Measurements from ENCODE around the gene ZBTB8A. TPM values are rescaled to one million over a fixed set of nuclear protein-coding genes. Genes with fewer than 3 reads are reported as not detected.

The ZBTB8A gene
- total RNA-seq (2022; extraction: Qiagen RNA extraction; ENCODE audit: low read depth): 3.0 to 4.1 TPM (median 3.4 TPM) in 5 replicates

GRCh38 chr1:32538887-32539583 is at the start of gene ZBTB8A:
ZBTB8A (plus strand) TSS chr1:32539427; CDS start chr1:32592932, 53,505 bp downstream.

DNA sequence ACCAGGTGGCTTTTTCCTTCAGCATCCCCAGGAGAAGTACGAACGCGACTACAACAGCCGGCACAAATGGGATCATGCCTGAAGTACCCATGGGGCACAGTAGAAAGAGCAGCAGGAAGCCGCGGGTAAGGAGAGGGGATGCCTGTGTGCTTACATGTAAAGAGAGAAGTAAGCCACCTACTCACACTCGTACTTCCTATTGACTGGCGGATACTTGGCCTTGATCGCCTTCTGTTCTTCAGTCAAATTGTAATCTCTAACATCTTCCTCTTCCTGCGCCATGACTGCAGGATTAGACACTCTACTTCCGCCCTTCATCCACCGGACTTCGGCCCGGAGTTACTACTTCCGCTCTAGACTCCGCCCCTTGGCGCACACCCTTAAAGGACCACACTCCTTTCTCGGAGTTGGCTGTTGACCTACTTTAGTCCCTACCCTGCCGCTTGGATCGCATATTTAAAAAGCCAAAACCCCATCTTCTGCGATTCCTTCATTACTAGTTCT is 111.1 kb downstream of the ZBTB8A start, which contains the start of gene ZBTB8OS:
Gene ZBTB8OS, minus strand, starts transcription at position 303 of the 504 bp plus-strand sequence. Its CDS starts 21 bp downstream, at position 282.

DNA sequence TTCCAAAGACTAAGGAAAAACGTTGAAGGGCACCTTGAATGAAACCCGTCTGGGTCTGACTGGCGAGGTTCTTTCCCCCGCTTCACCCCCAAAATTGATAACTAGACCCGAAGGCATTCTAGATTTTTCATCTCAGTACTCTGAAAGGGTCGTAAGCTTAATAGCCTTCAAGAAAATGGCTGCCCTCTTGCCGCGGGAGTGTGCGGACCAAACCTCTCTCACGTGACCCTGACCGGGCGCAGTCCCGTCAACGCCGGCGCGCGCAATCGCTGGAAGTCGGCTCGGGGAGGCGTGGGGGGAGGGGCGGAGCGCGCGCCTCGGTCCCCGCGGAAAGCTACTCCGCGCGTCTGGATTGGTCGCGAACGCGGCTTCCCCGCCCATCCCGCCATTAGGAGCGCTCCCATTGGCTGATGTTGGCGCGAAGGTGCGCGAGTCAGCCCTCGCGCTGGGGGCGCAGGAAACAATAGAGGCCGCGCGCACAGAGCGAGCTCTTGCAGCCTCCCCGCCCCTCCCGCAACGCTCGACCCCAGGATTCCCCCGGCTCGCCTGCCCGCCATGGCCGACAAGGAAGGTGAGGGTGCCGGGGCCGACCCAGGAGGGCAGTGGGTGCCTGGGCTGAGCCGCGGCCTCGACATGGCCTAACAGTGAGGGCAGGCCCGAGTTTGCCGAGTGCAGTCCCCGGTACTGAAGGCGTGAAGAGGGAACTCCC is 111.7 kb downstream of the ZBTB8A start, which contains the start of gene RBBP4:
Gene RBBP4, plus strand, starts transcription at position 457 of the 709 bp plus-strand sequence. Its CDS starts 99 bp downstream, at position 556.

Other genes with a start within 250 kb of the ZBTB8A start
- gene HDAC1, start 247.3 kb upstream of the ZBTB8A start, total RNA-seq (2022; extraction: Qiagen RNA extraction; ENCODE audit: low read depth): 50.9 to 56.2 TPM (median 54.5 TPM) in 5 replicates
- 57.0 to 70.3 TPM (median 65.5 TPM) in 5 replicates for gene MARCKSL1, start 203.2 kb upstream of the ZBTB8A start, total RNA-seq (2022; extraction: Qiagen RNA extraction; ENCODE audit: low read depth)
- 2.7 to 4.6 TPM (median 3.3 TPM) in 5 replicates for gene FAM229A, start 176.9 kb upstream of the ZBTB8A start, total RNA-seq (2022; extraction: Qiagen RNA extraction; ENCODE audit: low read depth)
- gene TSSK3, start 176.9 kb upstream of the ZBTB8A start, total RNA-seq (2022; extraction: Qiagen RNA extraction; ENCODE audit: low read depth): 0.14 TPM in 1 of 5 replicates, not detected in the others
- gene BSDC1, start 145.0 kb upstream of the ZBTB8A start, total RNA-seq (2022; extraction: Qiagen RNA extraction; ENCODE audit: low read depth): 17.8 to 20.3 TPM (median 19.8 TPM) in 5 replicates
- 0.02 TPM in 1 of 5 replicates, not detected in the others for gene ZBTB8B, start 74.4 kb upstream of the ZBTB8A start, total RNA-seq (2022; extraction: Qiagen RNA extraction; ENCODE audit: low read depth)
- gene ZBTB8OS, start 111.1 kb downstream of the ZBTB8A start, total RNA-seq (2022; extraction: Qiagen RNA extraction; ENCODE audit: low read depth): 36.0 to 49.8 TPM (median 38.4 TPM) in 5 replicates
- 67.2 to 88.3 TPM (median 77.6 TPM) in 5 replicates for gene RBBP4, start 111.8 kb downstream of the ZBTB8A start, total RNA-seq (2022; extraction: Qiagen RNA extraction; ENCODE audit: low read depth)
- gene SYNC, start 163.3 kb downstream of the ZBTB8A start, total RNA-seq (2022; extraction: Qiagen RNA extraction; ENCODE audit: low read depth): 10.4 to 17.7 TPM (median 14.8 TPM) in 5 replicates

Measured in A549 treated with GW870086 at 1 μM for 4 hours (cell line).